Amygdala (tissue), 56 donors: ENCODE data around the gene ANKRD55.
"Not testable (repeated sequence)": the region's sequence is repeated elsewhere in the genome, so short reads cannot be mapped to it uniquely, and the experiment has no call there.

Experiments
- DNase-seq, 56 donors: peaks; one replicate each; lab custom pipeline; 2025; lab: John Stamatoyannopoulos, UW

ANKRD55 gene

GRCh38 chr5:56212130-56212879, 20.8 kb downstream of the ANKRD55 start:
- no peak for DNase-seq

GRCh38 chr5:56211298-56211865, 21.7 kb downstream of the ANKRD55 start:
- no peak for DNase-seq

- no peak for DNase-seq
Measured at GRCh38 chr5:56208681-56209080, 24.4 kb downstream of the ANKRD55 start.

GRCh38 chr5:56207537-56207936, 25.6 kb downstream of the ANKRD55 start:
- no peak for DNase-seq

GRCh38 chr5:56206126-56206910, 26.8 kb downstream of the ANKRD55 start:
- DNase-seq = no peak

GRCh38 chr5:56203936-56204335, 29.2 kb downstream of the ANKRD55 start:
- not testable (repeated sequence) for DNase-seq

GRCh38 chr5:56202483-56202882, 30.6 kb downstream of the ANKRD55 start:
- no peak for DNase-seq

GRCh38 chr5:56201762-56202261, 31.3 kb downstream of the ANKRD55 start:
- not testable (repeated sequence) for DNase-seq

- peak in 36 of 56 donors; percentile 1 to 68 (median 14) for DNase-seq
Measured at GRCh38 chr5:56200971-56201666, 32.0 kb downstream of the ANKRD55 start.

GRCh38 chr5:56195016-56195415, 38.1 kb downstream of the ANKRD55 start:
- no peak for DNase-seq

- no peak for DNase-seq
Measured at GRCh38 chr5:56192246-56192645, 40.9 kb downstream of the ANKRD55 start.

- DNase-seq = no peak
Measured at GRCh38 chr5:56191656-56192055, 41.5 kb downstream of the ANKRD55 start.

GRCh38 chr5:56190497-56190896, 42.6 kb downstream of the ANKRD55 start:
- peak in 5 of 56 donors; percentile 1 to 27 (median 7) for DNase-seq

GRCh38 chr5:56185768-56186311, 47.3 kb downstream of the ANKRD55 start:
- DNase-seq = no peak

- no peak for DNase-seq
Measured at GRCh38 chr5:56183506-56183905, 49.6 kb downstream of the ANKRD55 start.

GRCh38 chr5:56179442-56179841, 53.7 kb downstream of the ANKRD55 start:
- DNase-seq = no peak

GRCh38 chr5:56178823-56179222, 54.3 kb downstream of the ANKRD55 start:
- DNase-seq = no peak

GRCh38 chr5:56176871-56177533, 56.1 kb downstream of the ANKRD55 start:
- no peak for DNase-seq

GRCh38 chr5:56176155-56176798, 56.9 kb downstream of the ANKRD55 start:
- no peak for DNase-seq
